Osteocyte (in vitro differentiated cells): Measurements from ENCODE around the gene C3orf20. TPM values are rescaled to one million over a fixed set of nuclear protein-coding genes. Genes with fewer than 3 reads are reported as not detected.
A peak's percentile ranks its signal among the peaks of the same experiment; 100 is the strongest.

ENCODE experiments used
- DNase-seq: peaks from one replicate; pipeline ENCODE4 v3.0.0; 2021; ENCODE audit warnings: mixed read lengths; ENCODE audit not compliant: unreplicated experiment; ENCODE audit errors: extremely low spot score
- H3K27ac Mint-ChIP-seq: one replicate; pipeline ENCODE4 v1.8.0; 2021; ENCODE audit warnings: mild to moderate bottlenecking, mixed read lengths; ENCODE audit not compliant: unreplicated experiment
- H3K27me3 Mint-ChIP-seq: one replicate; pipeline ENCODE4 v1.8.0; 2021; ENCODE audit warnings: mixed read lengths; ENCODE audit not compliant: unreplicated experiment
- H3K36me3 Mint-ChIP-seq: one replicate; pipeline ENCODE4 v1.8.0; 2021; ENCODE audit warnings: mixed read lengths; ENCODE audit not compliant: unreplicated experiment
- H3K4me1 Mint-ChIP-seq: one replicate; pipeline ENCODE4 v1.8.0; 2021; ENCODE audit warnings: mixed read lengths; ENCODE audit not compliant: unreplicated experiment
- H3K4me3 Mint-ChIP-seq: one replicate; pipeline ENCODE4 v1.8.0; 2021; ENCODE audit warnings: mild to moderate bottlenecking, moderate library complexity, mixed read lengths; ENCODE audit not compliant: unreplicated experiment
- H3K9me3 Mint-ChIP-seq: one replicate; pipeline ENCODE4 v1.8.0; 2021; ENCODE audit warnings: mixed read lengths; ENCODE audit not compliant: unreplicated experiment
- CTCF ChIP-seq: fragments of 200-600 bp; sonication (generic); IDR thresholded peaks from 2 replicates; pipeline ENCODE4 v1.5.0; 2021; ENCODE audit warnings: antibody characterized with exemption, mild to moderate bottlenecking, moderate library complexity
- total RNA-seq: library from RNA; stranded (reverse); gene quantifications from 2 replicates; pipeline ENCODE4 v1.2.1, GENCODE V29; 2021

C3orf20 gene
- total RNA-seq, 1 donor from 2014 or later, result not detected

GRCh38 chr3:14631101-14631497, 43.8 kb upstream of the C3orf20 start:
- DNase-seq, result no peak
- TF ChIP-seq CTCF, result no peak
- Mint-ChIP-seq H3K27ac (no peak overlapping the region), H3K4me3 (no peak overlapping the region), H3K9me3 (no peaks in the 10 kb centered on the region), H3K27me3 (peaks cover 40% of the 10 kb centered on the region), H3K4me1 (no peaks in the 10 kb centered on the region), H3K36me3 (no peaks in the 10 kb centered on the region)

- H3K27me3 Mint-ChIP-seq, result peaks cover 45% of the 10 kb centered on the region
- DNase-seq, result peak; percentile 53
- H3K4me1 Mint-ChIP-seq, result no peaks in the 10 kb centered on the region
- no peaks in the 10 kb centered on the region for H3K9me3 Mint-ChIP-seq
- no peaks in the 10 kb centered on the region for H3K36me3 Mint-ChIP-seq
- TF ChIP-seq CTCF, result no peak
- H3K27ac Mint-ChIP-seq, result no peak overlapping the region
- H3K4me3 Mint-ChIP-seq, result no peak overlapping the region
These were observed 43.1 kb upstream of the C3orf20 start for GRCh38 chr3:14631687-14632441.

DNA sequence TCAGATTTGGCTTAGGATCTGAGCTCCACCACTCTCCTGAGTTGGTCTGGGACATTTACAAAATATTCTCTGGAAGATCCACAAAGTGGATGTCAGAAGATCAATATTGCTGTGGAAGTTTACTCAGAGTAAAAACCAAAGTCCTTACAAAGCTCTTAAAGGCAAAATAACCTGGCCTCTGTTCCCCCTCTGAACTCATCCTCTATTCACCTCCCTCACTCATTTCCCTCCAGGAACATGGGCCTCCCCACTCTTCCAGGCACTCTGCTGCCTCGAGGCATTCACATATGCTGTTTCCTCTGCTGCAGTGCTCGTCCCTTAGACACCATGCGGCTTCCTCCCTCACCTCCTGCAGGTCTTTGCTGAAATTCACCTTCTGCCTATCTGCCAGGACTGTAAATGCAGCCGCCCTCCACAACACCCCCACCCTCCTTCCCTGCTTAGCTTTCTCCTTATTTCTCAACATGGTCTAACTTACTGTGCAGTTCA, 42.5 kb upstream of the C3orf20 start:
- H3K9me3 Mint-ChIP-seq, result no peaks in the 10 kb centered on the region
- H3K36me3 Mint-ChIP-seq, result no peaks in the 10 kb centered on the region
- peak; percentile 66 for DNase-seq
- H3K4me1 Mint-ChIP-seq, result no peaks in the 10 kb centered on the region
- H3K4me3 Mint-ChIP-seq, result no peak overlapping the region
- TF ChIP-seq CTCF, result no peak
- no peak overlapping the region for H3K27ac Mint-ChIP-seq
- peaks cover 51% of the 10 kb centered on the region for H3K27me3 Mint-ChIP-seq

- Mint-ChIP-seq H3K4me3 (no peak overlapping the region), H3K27ac (no peak overlapping the region), H3K36me3 (no peaks in the 10 kb centered on the region), H3K27me3 (peaks cover 55% of the 10 kb centered on the region), H3K9me3 (no peaks in the 10 kb centered on the region), H3K4me1 (no peaks in the 10 kb centered on the region)
- peak; percentile 72 for DNase-seq
- TF ChIP-seq CTCF, result no peak
These were observed 41.5 kb upstream of the C3orf20 start for GRCh38 chr3:14633417-14633816.

DNA sequence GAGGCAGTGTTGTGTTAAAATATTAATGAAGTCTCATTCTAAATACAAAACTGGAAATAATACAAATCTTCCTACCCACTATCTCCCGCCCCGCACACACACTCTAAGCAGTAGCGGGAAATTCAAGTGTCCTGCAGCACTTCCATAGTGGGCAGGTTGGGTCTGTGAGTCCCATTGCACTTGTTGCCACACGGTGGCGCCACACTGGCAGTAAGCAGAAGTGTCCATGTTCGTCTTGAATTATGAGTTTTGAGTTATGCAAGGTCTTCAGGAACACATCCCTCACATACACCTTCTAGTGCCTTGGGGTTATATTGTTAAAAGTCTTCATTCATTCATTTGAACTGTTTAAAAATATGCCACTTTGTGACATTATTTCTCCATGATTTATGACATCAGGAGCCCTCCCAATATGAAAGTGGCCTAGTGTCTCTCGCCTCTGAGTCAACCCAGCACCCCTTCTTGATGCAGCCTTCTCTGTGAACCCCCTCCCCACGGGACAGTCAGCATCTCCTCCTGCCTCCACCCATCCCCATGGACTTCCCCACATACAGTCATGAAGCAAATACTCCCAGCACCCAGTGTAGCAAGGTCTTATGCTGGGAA, 41.0 kb upstream of the C3orf20 start:
- Mint-ChIP-seq H3K9me3 (no peaks in the 10 kb centered on the region), H3K36me3 (no peaks in the 10 kb centered on the region), H3K4me1 (no peaks in the 10 kb centered on the region), H3K4me3 (no peak overlapping the region), H3K27me3 (peaks cover 56% of the 10 kb centered on the region), H3K27ac (no peak overlapping the region)
- peak; percentile 62 for TF ChIP-seq CTCF
- peak; percentile 66 for DNase-seq
